Inflammatory macrophage treated with lipopolysaccharide for 4 hours (primary cell): ENCODE data around the gene PROSER1.
A peak's percentile ranks its signal among the peaks of the same experiment; 100 is the strongest.
"Not testable (repeated sequence)": the region's sequence is repeated elsewhere in the genome, so short reads cannot be mapped to it uniquely, and the experiment has no call there.

ENCODE experiments used
- DNase-seq: peaks from one replicate; pipeline ENCODE4 v3.0.0-alpha.2; 2020

PROSER1 gene

DNA sequence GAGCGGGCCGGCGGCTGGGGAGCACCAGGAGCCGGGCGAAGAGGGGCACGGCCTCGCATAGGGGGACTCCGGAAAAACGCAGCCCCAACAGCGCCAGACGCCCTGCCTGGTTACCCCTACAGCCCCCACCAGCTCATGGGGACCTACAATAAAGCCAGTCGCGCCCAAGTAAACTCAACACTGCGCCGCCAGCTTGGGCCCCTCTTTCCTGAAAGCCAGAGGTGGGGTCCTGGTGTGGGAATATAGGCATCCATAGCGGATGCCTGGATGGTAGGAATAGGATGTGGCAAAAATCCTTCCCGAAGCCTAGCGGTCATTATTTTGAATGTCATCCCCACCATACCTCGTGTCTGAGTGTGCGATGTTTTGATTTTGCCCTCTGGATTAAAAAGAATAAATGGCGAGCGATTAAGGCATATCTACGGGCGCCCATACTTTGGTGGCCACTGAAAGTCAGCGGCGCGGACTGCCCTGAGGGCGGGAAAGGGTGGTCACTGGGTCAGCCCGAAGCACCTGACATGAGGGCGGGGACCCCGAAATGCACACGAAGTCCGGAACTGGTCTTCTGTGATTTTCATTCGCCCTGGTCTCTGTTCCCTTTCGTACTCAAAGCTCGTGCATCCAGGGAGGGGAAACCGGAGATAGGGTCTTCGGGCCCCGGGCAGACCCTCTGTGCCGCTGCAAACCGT, at the start of gene PROSER1, which contains the start of gene NHLRC3:
Gene PROSER1, minus strand, starts transcription at position 210 of the 689 bp plus-strand sequence. CDS start 847 bp downstream, outside the sequence.
Gene NHLRC3, plus strand, starts transcription at position 577 of the 689 bp plus-strand sequence. CDS start 184 bp downstream, outside the sequence.
- DNase-seq, result peak; percentile 93

- DNase-seq, result not testable (repeated sequence)
Measured at GRCh38 chr13:39086251-39086945, 48.5 kb upstream of the PROSER1 start.

- DNase-seq, result no peak
Measured at GRCh38 chr13:39073983-39074382, 36.1 kb upstream of the PROSER1 start.

DNA sequence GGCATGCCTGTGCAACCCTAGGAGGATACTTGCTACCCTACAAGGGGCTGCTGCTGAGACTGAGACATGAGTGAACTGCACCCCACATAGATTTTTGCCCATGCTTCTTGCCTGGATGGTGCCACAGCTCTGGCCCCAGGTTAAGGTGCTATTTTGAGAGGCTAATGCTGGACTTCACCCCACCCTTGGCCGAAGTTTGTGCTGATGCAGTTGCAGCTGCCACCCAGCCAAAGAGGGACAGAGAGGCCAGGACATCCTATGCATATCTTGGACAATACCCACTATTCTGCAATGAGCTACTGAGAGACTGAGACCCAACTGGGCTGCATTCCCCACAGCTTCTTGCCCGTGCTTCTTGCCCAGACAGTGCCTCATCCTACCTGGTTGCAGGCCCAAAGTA, 35.0 kb upstream of the PROSER1 start:
- DNase-seq, result no peak

DNA sequence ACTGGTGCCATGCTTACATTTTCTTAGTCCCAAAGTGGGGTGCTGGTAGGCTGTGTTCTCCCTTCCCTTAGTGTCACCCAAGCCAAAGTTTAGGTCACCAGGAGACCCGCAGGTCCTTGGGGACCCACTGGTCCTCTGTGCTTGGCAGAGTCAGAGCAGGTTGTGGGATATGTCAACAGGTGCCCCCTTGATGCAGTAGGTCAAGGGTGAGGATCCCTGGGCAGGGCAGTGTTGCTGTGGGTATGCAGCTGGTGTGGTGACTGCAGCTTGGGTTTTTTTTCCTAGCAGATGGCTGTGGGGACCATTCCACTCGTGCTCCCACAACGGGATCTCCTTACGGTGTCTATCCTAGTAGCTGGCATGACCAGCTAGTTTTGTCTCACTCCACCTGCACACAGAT, 24.1 kb upstream of the PROSER1 start:
- no peak for DNase-seq

DNA sequence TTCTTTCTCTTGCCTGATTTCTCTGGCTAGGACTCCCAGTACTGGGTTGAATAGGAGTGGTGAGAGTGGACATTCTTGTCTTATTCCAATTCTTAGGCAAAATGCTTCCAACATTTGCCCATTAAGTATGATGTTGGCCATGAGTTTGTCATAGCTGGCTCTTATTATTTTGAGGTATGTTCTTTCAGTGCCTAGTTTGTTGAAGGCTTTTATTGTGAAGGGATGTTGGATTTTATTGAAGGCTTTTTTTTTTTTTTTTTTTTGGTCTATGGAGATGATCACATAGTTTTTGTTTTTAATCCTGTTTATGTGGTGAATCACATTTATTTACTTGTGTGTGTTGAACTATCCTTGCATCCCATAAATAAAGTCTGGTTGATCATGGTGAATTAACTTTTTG, 20.2 kb upstream of the PROSER1 start:
- DNase-seq, result no peak

DNA sequence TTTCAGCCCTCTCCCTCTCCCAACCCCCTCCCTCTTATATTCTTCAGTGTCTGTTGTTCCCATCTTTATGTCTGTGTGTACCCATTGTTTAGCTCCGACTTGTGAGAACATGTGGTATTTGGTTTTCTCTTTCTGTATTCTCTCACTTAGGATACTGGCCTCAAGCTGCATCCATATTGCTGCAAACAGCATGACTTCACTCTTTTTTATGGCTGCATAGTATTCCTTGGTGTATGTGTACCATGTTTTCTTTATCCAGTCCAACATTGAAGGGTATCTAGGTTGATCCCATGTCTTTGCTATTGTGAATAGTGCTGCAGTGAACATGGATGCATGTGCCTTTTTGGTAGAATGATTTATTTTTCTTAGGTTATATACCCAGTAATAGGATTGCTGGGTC, 18.1 kb upstream of the PROSER1 start:
- no peak for DNase-seq

DNA sequence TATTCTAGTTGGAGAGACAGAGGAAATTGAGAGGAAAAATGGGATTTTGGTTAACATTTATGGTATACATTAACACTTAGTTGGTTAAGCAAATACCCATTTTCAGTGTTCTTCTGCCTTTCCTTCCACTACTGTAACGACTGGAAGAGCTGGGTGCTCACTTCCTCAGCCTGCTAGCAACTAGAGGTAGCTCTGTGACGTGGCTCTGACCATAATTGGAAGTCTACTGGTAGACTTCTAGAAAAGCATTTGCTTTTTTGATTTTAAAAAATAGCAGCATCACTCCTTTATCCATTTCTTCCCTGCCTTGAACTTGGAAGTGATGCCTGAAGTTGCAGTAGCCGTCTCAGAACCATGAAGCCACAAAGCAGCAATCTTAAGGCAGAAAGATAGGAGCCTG, 16.2 kb upstream of the PROSER1 start:
- no peak for DNase-seq

DNA sequence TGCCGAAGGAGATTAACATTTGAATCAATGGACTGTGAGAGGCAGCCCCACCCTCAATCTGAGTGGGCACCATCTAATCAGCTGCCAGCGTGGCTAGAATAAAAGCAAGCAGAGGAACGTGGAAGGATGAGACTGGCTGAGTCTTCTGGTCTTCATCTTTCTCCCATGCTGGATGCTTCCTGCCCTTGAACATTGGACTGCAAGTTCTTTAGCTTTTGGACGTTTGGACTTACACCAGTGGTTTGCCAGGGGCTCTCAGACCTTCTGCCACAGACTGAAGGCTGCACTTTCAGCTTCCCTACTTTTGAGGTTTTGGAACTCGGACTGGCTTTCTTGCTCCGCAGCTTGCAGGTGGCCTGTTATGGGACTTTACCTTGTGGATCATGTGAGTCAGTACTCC, 15.1 kb upstream of the PROSER1 start:
- no peak for DNase-seq

- DNase-seq, result no peak
Measured at GRCh38 chr13:39051157-39051556, 13.3 kb upstream of the PROSER1 start.

DNA sequence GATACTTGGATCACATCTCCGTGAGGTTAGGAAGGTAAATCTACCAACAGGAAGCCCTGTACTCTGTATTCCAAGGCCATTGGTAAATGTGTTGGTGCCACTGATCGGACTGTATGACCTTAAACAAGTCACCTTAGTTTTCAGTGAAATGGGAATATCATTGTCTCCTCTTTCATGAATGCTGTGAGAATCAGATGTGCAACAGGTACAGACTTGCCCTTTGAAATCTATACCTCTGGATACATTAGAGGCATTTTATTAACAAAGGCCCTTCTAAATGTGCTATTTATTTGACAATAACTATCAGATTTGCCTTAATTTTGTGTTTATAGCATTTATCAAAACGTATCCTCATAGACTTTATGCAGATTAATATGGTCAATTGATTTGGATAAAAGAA, 11.4 kb upstream of the PROSER1 start:
- no peak for DNase-seq

DNA sequence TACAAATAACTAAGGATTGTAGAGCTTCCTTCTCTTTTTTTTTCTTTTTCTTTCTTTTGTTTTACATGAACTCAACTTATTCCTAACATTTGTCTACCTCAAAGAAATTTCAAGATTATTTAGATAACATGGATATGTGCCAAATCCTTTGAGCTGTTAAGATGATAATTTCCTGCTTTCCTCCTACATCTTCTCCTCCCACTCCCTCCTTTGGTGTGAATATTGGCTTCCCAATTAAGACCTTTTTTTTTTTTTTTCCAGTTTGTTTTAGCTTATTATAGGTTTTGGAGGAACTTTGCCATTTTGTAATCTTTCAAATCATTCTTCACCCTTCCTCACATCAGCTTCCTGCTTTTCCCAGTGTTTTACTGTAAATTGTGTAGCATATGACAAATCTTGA, 10.9 kb upstream of the PROSER1 start:
- DNase-seq, result no peak

DNA sequence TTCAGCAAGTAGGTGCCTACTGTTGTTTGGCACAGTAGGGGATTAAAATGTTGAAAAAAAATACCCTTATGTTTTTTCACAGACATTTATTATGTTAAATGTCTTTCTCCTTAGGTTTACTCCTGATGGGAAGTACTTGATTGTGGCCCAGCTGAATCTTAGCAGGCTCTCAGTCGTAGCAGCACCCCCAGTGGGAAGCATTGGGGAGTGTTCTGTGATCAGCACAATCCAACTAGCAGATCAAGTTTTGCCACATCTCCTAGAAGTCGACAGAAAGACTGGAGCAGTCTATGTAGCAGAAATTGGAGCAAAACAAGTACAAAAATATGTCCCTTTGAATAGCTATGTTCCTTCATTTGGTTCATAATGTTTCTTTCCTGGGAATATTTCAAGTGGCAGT, 9.7 kb upstream of the PROSER1 start:
- DNase-seq, result no peak

DNA sequence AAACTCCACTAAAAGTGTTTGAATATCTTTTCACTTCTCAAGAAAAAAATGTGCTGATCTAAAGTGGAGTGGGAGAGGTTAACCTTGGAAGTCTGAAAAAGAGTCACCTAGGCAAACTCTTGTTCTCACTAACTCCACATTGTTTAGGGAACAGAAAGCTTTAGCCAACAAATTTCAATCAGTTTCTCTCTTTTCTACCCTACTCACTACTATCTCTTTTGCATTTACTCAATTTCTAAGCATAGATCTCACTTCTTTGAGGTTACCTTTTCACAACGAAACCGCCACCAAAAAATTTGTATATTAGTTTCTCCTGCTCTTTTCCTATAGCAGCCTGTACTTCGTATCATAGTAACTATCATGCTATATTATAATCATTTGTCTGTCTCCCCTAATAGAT, 6.6 kb upstream of the PROSER1 start:
- DNase-seq, result no peak

DNA sequence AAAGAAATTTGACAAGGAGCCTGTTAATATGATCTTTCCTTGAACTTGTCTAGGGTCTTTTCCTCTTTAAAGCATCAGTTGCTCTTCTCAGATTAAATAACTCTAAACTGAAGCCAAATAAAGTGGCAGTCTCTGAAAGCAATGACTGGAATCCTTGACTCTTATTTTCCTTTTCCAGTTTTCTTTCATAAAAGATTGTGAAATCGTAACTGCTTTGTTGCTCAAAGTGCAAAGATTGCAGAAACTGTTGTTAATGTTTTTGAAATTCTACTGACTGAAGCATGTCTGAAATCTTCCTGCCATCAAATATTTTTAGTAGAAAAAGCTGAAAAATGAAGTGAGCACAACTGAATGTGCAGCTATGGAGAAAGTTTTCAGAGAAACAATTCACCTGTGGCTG, 2.3 kb upstream of the PROSER1 start:
- DNase-seq, result peak; percentile 75

DNA sequence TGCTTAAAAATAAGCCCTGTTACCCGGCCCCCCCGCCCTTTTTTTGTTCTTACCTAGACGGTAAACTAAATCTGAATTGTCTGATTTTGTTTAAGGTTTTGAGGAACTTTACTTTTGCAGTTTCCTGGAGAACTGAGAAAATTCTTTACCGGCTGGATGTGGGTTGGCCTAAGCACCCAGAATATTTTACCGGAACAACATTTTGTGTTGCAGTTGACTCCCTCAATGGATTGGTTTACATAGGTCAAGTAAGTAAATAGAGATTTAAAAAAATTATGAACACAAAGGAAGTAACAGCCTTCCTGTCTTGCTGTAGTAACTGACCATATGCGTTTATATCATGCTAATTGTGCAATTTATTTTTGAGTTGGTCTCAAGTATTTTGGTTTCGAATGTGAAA, 1.2 kb upstream of the PROSER1 start:
- DNase-seq, result peak; percentile 73

GRCh38 chr13:39038569-39039030, 711 bp upstream of the PROSER1 start:
- peak; percentile 37 for DNase-seq

- no peak for DNase-seq
Measured at GRCh38 chr13:39037410-39037879, 444 bp downstream of the PROSER1 start.

- no peak for DNase-seq
Measured at GRCh38 chr13:39036212-39036611, 1.7 kb downstream of the PROSER1 start.

DNA sequence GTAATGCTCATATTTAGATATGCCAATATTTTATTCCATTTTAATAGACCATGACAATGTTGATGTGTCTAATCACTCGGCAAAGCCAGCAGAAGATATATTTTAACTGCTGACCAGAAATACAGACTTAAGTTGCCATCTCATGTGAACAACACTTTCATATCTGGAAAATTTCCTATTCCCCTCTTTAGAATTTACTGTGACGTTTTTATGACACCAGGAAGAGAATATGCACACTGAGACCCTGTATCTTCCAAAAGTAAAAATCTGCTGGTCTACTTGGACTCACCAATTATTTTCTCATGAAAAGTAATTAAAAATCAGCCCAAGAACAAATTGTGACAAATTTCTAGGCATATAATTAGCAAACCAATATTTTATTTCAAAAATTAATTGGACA, 2.1 kb downstream of the PROSER1 start:
- no peak for DNase-seq

- DNase-seq, result no peak
Measured at GRCh38 chr13:39035204-39035603, 2.7 kb downstream of the PROSER1 start.

DNA sequence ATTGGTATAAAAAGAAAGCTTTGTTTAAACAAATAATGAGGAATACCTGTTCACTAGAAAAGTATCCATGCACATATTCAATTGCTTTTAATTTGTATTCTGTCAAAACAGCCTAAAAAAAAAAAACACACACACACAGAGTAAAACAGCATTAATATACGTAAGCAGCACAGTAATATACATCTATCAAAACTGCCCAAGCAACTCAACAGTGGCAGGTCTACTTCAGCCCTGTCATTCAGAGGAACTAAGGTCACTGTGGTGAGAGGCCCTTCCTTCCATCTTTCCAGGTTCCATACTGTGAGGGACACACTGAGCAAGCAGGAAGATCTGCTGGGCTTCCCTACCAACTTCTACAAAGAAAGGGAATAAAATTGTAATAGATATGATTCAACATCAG, 3.8 kb downstream of the PROSER1 start:
- no peak for DNase-seq

- DNase-seq, result no peak
Measured at GRCh38 chr13:39032150-39032549, 5.7 kb downstream of the PROSER1 start.

GRCh38 chr13:39025433-39025839, 12.5 kb downstream of the PROSER1 start:
- no peak for DNase-seq
